Activated CD8-positive, alpha-beta memory T cell treated with anti-CD3 and anti-CD28 coated beads, Interleukin-2, amount 10 ng/mL, durations not matched to agents 7 days and 5 days (primary cell): ENCODE measurements around the gene PTRH1. TPM values are rescaled to one million over a fixed set of nuclear protein-coding genes. Genes with fewer than 3 reads are reported as not detected.

ENCODE experiments used
- ATAC-seq: fragments of 150-1000 bp; cut with Tn5 transposase; one replicate; pipeline ENCODE4 v1.10.0; 2021; ENCODE audit warnings: moderate library complexity
- CTCF ChIA-PET: fragments of 350-600 bp; sonication (Branson Sonifier 250); formaldehyde crosslinking; loops from one replicate; lab custom pipeline; 2021; ENCODE audit warnings: antibody characterized with exemption; lab: Charles Lee
- DNase-seq: peaks from one replicate; pipeline ENCODE4 v3.0.0-alpha.2; 2020
- H3K27ac Mint-ChIP-seq: one replicate; pipeline ENCODE4 v1.8.0; 2021; ENCODE audit warnings: mild to moderate bottlenecking, mixed read lengths
- H3K27me3 Mint-ChIP-seq: one replicate; pipeline ENCODE4 v1.8.0; 2021; ENCODE audit warnings: mixed read lengths
- H3K36me3 Mint-ChIP-seq: one replicate; pipeline ENCODE4 v1.8.0; 2021; ENCODE audit warnings: mild to moderate bottlenecking, mixed read lengths
- H3K4me1 Mint-ChIP-seq: one replicate; pipeline ENCODE4 v1.8.0; 2021; ENCODE audit warnings: mixed read lengths
- H3K4me3 Mint-ChIP-seq: one replicate; pipeline ENCODE4 v1.8.0; 2021; ENCODE audit warnings: mild to moderate bottlenecking, moderate library complexity, mixed read lengths
- H3K9me3 Mint-ChIP-seq: one replicate; pipeline ENCODE4 v1.8.0; 2022; ENCODE audit warnings: low read depth, mixed read lengths
- total RNA-seq, 2 experiments: library from RNA; stranded (reverse); gene quantifications; one replicate each; pipeline ENCODE4 v1.2.3, GENCODE V29; 2021

PTRH1 gene
- total RNA-seq, 2 experiments from 2014 or later, result 12.5 to 14.4 TPM

- DNase-seq (peak; percentile 98), ATAC-seq (peak; percentile 93)
- H3K27ac Mint-ChIP-seq, result peak within 1 kb of the TSS; percentile 83
- peaks cover 20% of the 10 kb centered on the region for H3K4me1 Mint-ChIP-seq
- no peaks in the 10 kb centered on the region for H3K27me3 Mint-ChIP-seq
- H3K9me3 Mint-ChIP-seq, result no peaks in the 10 kb centered on the region
- CTCF ChIA-PET, result interaction anchor here (0.6 to 5.3 kb wide), 85 partner anchors 10 to 794 kb away, joined by 3 to 86 read pairs (median 5); partner anchors contain the start of genes CDK9, CFAP157, ENG and FPGS
- H3K4me3 Mint-ChIP-seq, result peak within 1 kb of the TSS; percentile 76
- H3K36me3 Mint-ChIP-seq, result peaks cover 9% of the 10 kb centered on the region
Observed at GRCh38 chr9:127734747-127735529, 19.5 kb upstream of the PTRH1 start, which contains the start of gene TOR2A. TSS of gene TOR2A (minus strand) at chr9:127735294. CDS start at chr9:127735270, 24 bp downstream.

GRCh38 chr9:127734247-127734746 is 18.8 kb upstream of the PTRH1 start:
- ATAC-seq, result no peak

GRCh38 chr9:127733614-127734013 is 18.2 kb upstream of the PTRH1 start:
- no peaks in the 10 kb centered on the region for H3K27me3 Mint-ChIP-seq
- H3K9me3 Mint-ChIP-seq, result no peaks in the 10 kb centered on the region
- DNase-seq, result no peak
- peak overlapping the region; percentile 79 for H3K27ac Mint-ChIP-seq
- H3K36me3 Mint-ChIP-seq, result peaks cover 9% of the 10 kb centered on the region
- H3K4me3 Mint-ChIP-seq, result peak overlapping the region; percentile 76
- CTCF ChIA-PET, result interaction anchor here (1.0 to 5.3 kb wide), 18 partner anchors 11 to 230 kb away, joined by 4 to 86 read pairs (median 23); partner anchors contain the start of genes CDK9, CFAP157, PTRH1 and STXBP1
- peaks cover 20% of the 10 kb centered on the region for H3K4me1 Mint-ChIP-seq
- no peak for ATAC-seq

More at GRCh38 chr9:127734247-127734746, 18.8 kb upstream of the PTRH1 start:
- peak overlapping the region; percentile 79 for H3K27ac Mint-ChIP-seq
- no peaks in the 10 kb centered on the region for H3K27me3 Mint-ChIP-seq
- no peaks in the 10 kb centered on the region for H3K9me3 Mint-ChIP-seq
- peaks cover 9% of the 10 kb centered on the region for H3K36me3 Mint-ChIP-seq
- H3K4me3 Mint-ChIP-seq, result peak overlapping the region; percentile 76
- CTCF ChIA-PET, result interaction anchor here (0.6 to 5.3 kb wide), 76 partner anchors 9 to 793 kb away, joined by 3 to 86 read pairs (median 5); partner anchors contain the start of genes CDK9, CFAP157, ENG and PIP5KL1
- DNase-seq, result no peak
- peaks cover 20% of the 10 kb centered on the region for H3K4me1 Mint-ChIP-seq

GRCh38 chr9:127732444-127732843 is 17.0 kb upstream of the PTRH1 start:
- DNase-seq, result no peak
- peaks cover 20% of the 10 kb centered on the region for H3K4me1 Mint-ChIP-seq
- no peaks in the 10 kb centered on the region for H3K9me3 Mint-ChIP-seq
- CTCF ChIA-PET, result interaction anchor here (1.1 to 5.3 kb wide), 6 partner anchors 26 to 207 kb away, joined by 3 to 86 read pairs (median 4); partner anchors contain the start of genes CDK9 and CFAP157
- no peak overlapping the region for H3K27ac Mint-ChIP-seq
- no peaks in the 10 kb centered on the region for H3K27me3 Mint-ChIP-seq
- H3K4me3 Mint-ChIP-seq, result no peak overlapping the region
- peaks cover 3% of the 10 kb centered on the region for H3K36me3 Mint-ChIP-seq
- no peak for ATAC-seq

- CTCF ChIA-PET, result interaction anchor here (1.1 to 3.6 kb wide), 5 partner anchors 25 to 206 kb away, joined by 3 to 45 read pairs (median 5); partner anchors contain the start of gene CFAP157
- ATAC-seq, result no peak
- no peak overlapping the region for H3K4me3 Mint-ChIP-seq
- no peak overlapping the region for H3K27ac Mint-ChIP-seq
- peaks cover 2% of the 10 kb centered on the region for H3K36me3 Mint-ChIP-seq
- H3K27me3 Mint-ChIP-seq, result no peaks in the 10 kb centered on the region
- no peak for DNase-seq
- peaks cover 20% of the 10 kb centered on the region for H3K4me1 Mint-ChIP-seq
- H3K9me3 Mint-ChIP-seq, result no peaks in the 10 kb centered on the region
Observed at GRCh38 chr9:127731938-127732337, 16.5 kb upstream of the PTRH1 start.

GRCh38 chr9:127730799-127731410 is 15.4 kb upstream of the PTRH1 start:
- ATAC-seq, result no peak
- CTCF ChIA-PET, result interaction anchor here (1.0 to 1.5 kb wide), 4 partner anchors 141 to 205 kb away, joined by 3 to 8 read pairs (median 4); no protein-coding TSS in a partner anchor
- Mint-ChIP-seq H3K27me3 (no peaks in the 10 kb centered on the region), H3K9me3 (no peaks in the 10 kb centered on the region), H3K4me1 (peaks cover 19% of the 10 kb centered on the region), H3K4me3 (no peak overlapping the region), H3K27ac (no peak overlapping the region), H3K36me3 (peaks cover 2% of the 10 kb centered on the region)
- DNase-seq, result no peak

- H3K4me1 Mint-ChIP-seq, result peaks cover 12% of the 10 kb centered on the region
- H3K4me3 Mint-ChIP-seq, result no peak overlapping the region
- H3K9me3 Mint-ChIP-seq, result no peaks in the 10 kb centered on the region
- ATAC-seq (no peak), DNase-seq (no peak)
- peaks cover 2% of the 10 kb centered on the region for H3K36me3 Mint-ChIP-seq
- no peaks in the 10 kb centered on the region for H3K27me3 Mint-ChIP-seq
- H3K27ac Mint-ChIP-seq, result no peak overlapping the region
- CTCF ChIA-PET, result interaction anchor here (1.0 kb wide), 1 partner anchor 142 kb away, joined by 3 read pairs; no protein-coding TSS in a partner anchor
Observed at GRCh38 chr9:127730262-127730661, 14.8 kb upstream of the PTRH1 start.

GRCh38 chr9:127729522-127730256 is 14.2 kb upstream of the PTRH1 start:
- Mint-ChIP-seq H3K27ac (no peak overlapping the region), H3K27me3 (no peaks in the 10 kb centered on the region), H3K4me3 (no peak overlapping the region), H3K4me1 (peaks cover 12% of the 10 kb centered on the region), H3K9me3 (no peaks in the 10 kb centered on the region), H3K36me3 (peaks cover 2% of the 10 kb centered on the region)
- CTCF ChIA-PET, result interaction anchor here (0.7 to 1.8 kb wide), 4 partner anchors 14 to 147 kb away, joined by 3 to 5 read pairs (median 4); partner anchors contain the start of genes PTRH1 and TTC16
- no peak for ATAC-seq
- DNase-seq, result no peak

- no peak overlapping the region for H3K4me3 Mint-ChIP-seq
- CTCF ChIA-PET, result interaction anchor here (0.7 to 1.8 kb wide), 4 partner anchors 13 to 146 kb away, joined by 3 to 5 read pairs (median 4); partner anchors contain the start of genes PTRH1 and TTC16
- H3K27me3 Mint-ChIP-seq, result no peaks in the 10 kb centered on the region
- peaks cover 4% of the 10 kb centered on the region for H3K4me1 Mint-ChIP-seq
- no peaks in the 10 kb centered on the region for H3K9me3 Mint-ChIP-seq
- peaks cover 2% of the 10 kb centered on the region for H3K36me3 Mint-ChIP-seq
- ATAC-seq (no peak), DNase-seq (no peak)
- no peak overlapping the region for H3K27ac Mint-ChIP-seq
Observed at GRCh38 chr9:127728808-127729207, 13.3 kb upstream of the PTRH1 start.

GRCh38 chr9:127726871-127727270 is 11.4 kb upstream of the PTRH1 start:
- DNase-seq, result no peak
- CTCF ChIA-PET, result no interaction called here
- Mint-ChIP-seq H3K27me3 (no peaks in the 10 kb centered on the region), H3K36me3 (no peaks in the 10 kb centered on the region), H3K4me1 (no peaks in the 10 kb centered on the region), H3K9me3 (no peaks in the 10 kb centered on the region), H3K27ac (no peak overlapping the region), H3K4me3 (no peak overlapping the region)
- no peak for ATAC-seq

- CTCF ChIA-PET, result interaction anchor here (1.2 to 1.6 kb wide), 2 partner anchors 11 to 24 kb away, joined by 3 to 7 read pairs; partner anchors contain the start of gene TOR2A
- H3K9me3 Mint-ChIP-seq, result no peaks in the 10 kb centered on the region
- DNase-seq (no peak), ATAC-seq (no peak)
- H3K4me1 Mint-ChIP-seq, result peaks cover 22% of the 10 kb centered on the region
- H3K27me3 Mint-ChIP-seq, result no peaks in the 10 kb centered on the region
- H3K36me3 Mint-ChIP-seq, result no peaks in the 10 kb centered on the region
- no peak overlapping the region for H3K27ac Mint-ChIP-seq
- no peak overlapping the region for H3K4me3 Mint-ChIP-seq
Observed at GRCh38 chr9:127724012-127724411, 8.5 kb upstream of the PTRH1 start.

- CTCF ChIA-PET, result no interaction called here
- H3K36me3 Mint-ChIP-seq, result no peaks in the 10 kb centered on the region
Observed at GRCh38 chr9:127723444-127723843, 8.0 kb upstream of the PTRH1 start.

More at GRCh38 chr9:127723444-127723843, 8.0 kb upstream of the PTRH1 start:
- Mint-ChIP-seq H3K9me3 (no peaks in the 10 kb centered on the region), H3K27me3 (no peaks in the 10 kb centered on the region), H3K4me1 (peaks cover 22% of the 10 kb centered on the region), H3K4me3 (no peak overlapping the region), H3K27ac (no peak overlapping the region)
- ATAC-seq (no peak), DNase-seq (no peak)
